SK-N-SH treated with all-trans-retinoic acid at 6 μM for 48 hours (cell line): ENCODE measurements around the gene ESF1.

ENCODE experiments used
- PPARA ChIP-seq: fragments of 250-450 bp; sonication (Bioruptor Pico); IDR thresholded peaks from 2 replicates; pipeline ENCODE4 v1.5.0; 2020; ENCODE audit warnings: mild to moderate bottlenecking, borderline replicate concordance
- SNAI2 ChIP-seq: fragments of 250-450 bp; sonication (Bioruptor Pico); IDR thresholded peaks from 2 replicates; pipeline ENCODE4 v1.5.0; 2020; ENCODE audit warnings: mild to moderate bottlenecking, moderate library complexity
- TOX ChIP-seq: fragments of 250-450 bp; sonication (Bioruptor Pico); IDR thresholded peaks from 2 replicates; pipeline ENCODE4 v1.8.0; 2021; ENCODE audit warnings: mild to moderate bottlenecking, moderate library complexity, borderline replicate concordance
- ZFP3 ChIP-seq: fragments of 250-450 bp; sonication (Bioruptor Pico); IDR thresholded peaks from 2 replicates; pipeline ENCODE4 v1.5.0; 2020; ENCODE audit warnings: mild to moderate bottlenecking, moderate library complexity
- ZNF70 ChIP-seq: fragments of 450-650 bp; formaldehyde crosslinking; IDR thresholded peaks from 2 replicates; pipeline ENCODE4 v1.5.0; 2020; ENCODE audit warnings: mild to moderate bottlenecking, moderate library complexity
- ZNF8 ChIP-seq: fragments of 450-650 bp; formaldehyde crosslinking; IDR thresholded peaks from 2 replicates; pipeline ENCODE4 v1.5.0; 2020; ENCODE audit warnings: mild to moderate bottlenecking, moderate library complexity
- TF ChIP-seq, protein P1 (sequence below): fragments of 250-450 bp; sonication (Bioruptor Pico); IDR thresholded peaks from 2 replicates; pipeline ENCODE4 v1.5.0; 2020; ENCODE audit warnings: mild to moderate bottlenecking, moderate library complexity
- TF ChIP-seq, protein P2 (sequence below): fragments of 250-450 bp; sonication (Bioruptor Pico); IDR thresholded peaks from 2 replicates; pipeline ENCODE4 v1.5.1; 2020; ENCODE audit warnings: low read depth, mild to moderate bottlenecking, moderate library complexity
- TF ChIP-seq, protein P3 (sequence below): fragments of 250-450 bp; sonication (Bioruptor Pico); IDR thresholded peaks from 2 replicates; pipeline ENCODE4 v1.8.0; 2020; ENCODE audit warnings: mild to moderate bottlenecking, moderate library complexity, borderline replicate concordance

DNA sequence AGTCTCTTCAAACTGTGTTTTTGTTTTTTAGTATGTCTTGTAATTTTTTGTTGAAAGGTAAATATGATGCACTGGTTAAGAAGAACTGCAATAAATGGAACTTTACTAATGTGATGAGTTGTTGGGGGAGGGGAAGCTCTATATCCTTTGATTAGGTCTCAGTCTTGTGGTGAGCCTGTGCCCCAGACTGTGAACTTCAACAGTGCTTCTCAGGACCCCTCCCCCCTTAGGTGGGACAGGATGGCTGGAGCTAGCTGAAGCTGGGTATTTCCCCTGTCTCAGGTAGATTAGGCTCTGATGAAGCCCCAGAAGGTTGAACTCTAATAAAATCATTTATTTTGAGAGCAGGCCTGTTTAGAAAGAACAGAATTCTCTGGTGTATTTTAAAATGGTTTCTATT lies 114.6 kb downstream of the ESF1 start:
- TF ChIP-seq PPARA, result no peak
- TF ChIP-seq ZFP3 (CRISPR knock-in tag), result no peak
- TF ChIP-seq, protein P1, sequence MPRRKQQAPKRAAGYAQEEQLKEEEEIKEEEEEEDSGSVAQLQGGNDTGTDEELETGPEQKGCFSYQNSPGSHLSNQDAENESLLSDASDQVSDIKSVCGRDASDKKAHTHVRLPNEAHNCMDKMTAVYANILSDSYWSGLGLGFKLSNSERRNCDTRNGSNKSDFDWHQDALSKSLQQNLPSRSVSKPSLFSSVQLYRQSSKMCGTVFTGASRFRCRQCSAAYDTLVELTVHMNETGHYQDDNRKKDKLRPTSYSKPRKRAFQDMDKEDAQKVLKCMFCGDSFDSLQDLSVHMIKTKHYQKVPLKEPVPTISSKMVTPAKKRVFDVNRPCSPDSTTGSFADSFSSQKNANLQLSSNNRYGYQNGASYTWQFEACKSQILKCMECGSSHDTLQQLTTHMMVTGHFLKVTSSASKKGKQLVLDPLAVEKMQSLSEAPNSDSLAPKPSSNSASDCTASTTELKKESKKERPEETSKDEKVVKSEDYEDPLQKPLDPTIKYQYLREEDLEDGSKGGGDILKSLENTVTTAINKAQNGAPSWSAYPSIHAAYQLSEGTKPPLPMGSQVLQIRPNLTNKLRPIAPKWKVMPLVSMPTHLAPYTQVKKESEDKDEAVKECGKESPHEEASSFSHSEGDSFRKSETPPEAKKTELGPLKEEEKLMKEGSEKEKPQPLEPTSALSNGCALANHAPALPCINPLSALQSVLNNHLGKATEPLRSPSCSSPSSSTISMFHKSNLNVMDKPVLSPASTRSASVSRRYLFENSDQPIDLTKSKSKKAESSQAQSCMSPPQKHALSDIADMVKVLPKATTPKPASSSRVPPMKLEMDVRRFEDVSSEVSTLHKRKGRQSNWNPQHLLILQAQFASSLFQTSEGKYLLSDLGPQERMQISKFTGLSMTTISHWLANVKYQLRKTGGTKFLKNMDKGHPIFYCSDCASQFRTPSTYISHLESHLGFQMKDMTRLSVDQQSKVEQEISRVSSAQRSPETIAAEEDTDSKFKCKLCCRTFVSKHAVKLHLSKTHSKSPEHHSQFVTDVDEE (CRISPR knock-in tag), result no peak
- TF ChIP-seq, protein P2, sequence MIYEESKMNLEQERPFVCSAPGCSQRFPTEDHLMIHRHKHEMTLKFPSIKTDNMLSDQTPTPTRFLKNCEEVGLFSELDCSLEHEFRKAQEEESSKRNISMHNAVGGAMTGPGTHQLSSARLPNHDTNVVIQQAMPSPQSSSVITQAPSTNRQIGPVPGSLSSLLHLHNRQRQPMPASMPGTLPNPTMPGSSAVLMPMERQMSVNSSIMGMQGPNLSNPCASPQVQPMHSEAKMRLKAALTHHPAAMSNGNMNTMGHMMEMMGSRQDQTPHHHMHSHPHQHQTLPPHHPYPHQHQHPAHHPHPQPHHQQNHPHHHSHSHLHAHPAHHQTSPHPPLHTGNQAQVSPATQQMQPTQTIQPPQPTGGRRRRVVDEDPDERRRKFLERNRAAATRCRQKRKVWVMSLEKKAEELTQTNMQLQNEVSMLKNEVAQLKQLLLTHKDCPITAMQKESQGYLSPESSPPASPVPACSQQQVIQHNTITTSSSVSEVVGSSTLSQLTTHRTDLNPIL (CRISPR knock-in tag), result no peak
- TF ChIP-seq ZNF70 (CRISPR knock-in tag), result no peak
- TF ChIP-seq TOX, result no peak
- no peak for TF ChIP-seq SNAI2
- TF ChIP-seq ZNF8 (CRISPR knock-in tag), result no peak
- TF ChIP-seq, protein P3, sequence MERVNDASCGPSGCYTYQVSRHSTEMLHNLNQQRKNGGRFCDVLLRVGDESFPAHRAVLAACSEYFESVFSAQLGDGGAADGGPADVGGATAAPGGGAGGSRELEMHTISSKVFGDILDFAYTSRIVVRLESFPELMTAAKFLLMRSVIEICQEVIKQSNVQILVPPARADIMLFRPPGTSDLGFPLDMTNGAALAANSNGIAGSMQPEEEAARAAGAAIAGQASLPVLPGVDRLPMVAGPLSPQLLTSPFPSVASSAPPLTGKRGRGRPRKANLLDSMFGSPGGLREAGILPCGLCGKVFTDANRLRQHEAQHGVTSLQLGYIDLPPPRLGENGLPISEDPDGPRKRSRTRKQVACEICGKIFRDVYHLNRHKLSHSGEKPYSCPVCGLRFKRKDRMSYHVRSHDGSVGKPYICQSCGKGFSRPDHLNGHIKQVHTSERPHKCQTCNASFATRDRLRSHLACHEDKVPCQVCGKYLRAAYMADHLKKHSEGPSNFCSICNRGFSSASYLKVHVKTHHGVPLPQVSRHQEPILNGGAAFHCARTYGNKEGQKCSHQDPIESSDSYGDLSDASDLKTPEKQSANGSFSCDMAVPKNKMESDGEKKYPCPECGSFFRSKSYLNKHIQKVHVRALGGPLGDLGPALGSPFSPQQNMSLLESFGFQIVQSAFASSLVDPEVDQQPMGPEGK, result no peak
